Right lobe of liver (tissue), 4 donors: ENCODE data around the gene PRSS33.

Experiments
- CTCF ChIP-seq, 4 donors: fragments of 200-600 bp in 3 of 4; fragments of 450-650 bp in 1 of 4; IDR thresholded peaks; one replicate each; pipeline versions ENCODE4 v1.5.1 to v1.8.0; 2016 to 2022; ENCODE audit warnings: antibody characterized with exemption in 4 of 4, mild to moderate bottlenecking in 2 of 4
- POLR2A ChIP-seq: fragments of 450-650 bp; IDR thresholded peaks from one replicate; pipeline ENCODE4 v1.6.1; 2017; ENCODE audit warnings: antibody characterized with exemption, mild to moderate bottlenecking
- donor health status: DM: no; HTN: no; CAD: no.
- donor health status: DM: no; HTN: no; CAD: no.
- donor health status: DM: no; HTN: yes; CAD: no.

GRCh38 chr16:2775131-2775716, 12.1 kb downstream of the PRSS33 start:
- TF ChIP-seq POLR2A (no peak), CTCF (IDR thresholded peaks at IDR 0.05) (no peak)
